ENCODE measurements around the gene MDM1.
A peak's percentile ranks its signal among the peaks of the same experiment; 100 is the strongest.

GRCh38 chr12:68358532-68359485 is 26.6 kb upstream of the MDM1 start:
- TF ChIP-seq OSR1 (CRISPR knock-in tag; IDR thresholded peaks at IDR 0.05) = no peak
- peak; percentile 34; the same call in 1 of the 2 replicates for TF ChIP-seq ISL1 (CRISPR knock-in tag; IDR thresholded peaks at IDR 0.05)
- no peak for TF ChIP-seq CSDC2 (CRISPR knock-in tag; IDR thresholded peaks at IDR 0.05)
- no peak for TF ChIP-seq PATZ1 (CRISPR knock-in tag; IDR thresholded peaks at IDR 0.05; ENCODE audit: borderline replicate concordance)
- no peak for TF ChIP-seq ZNF8 (CRISPR knock-in tag; IDR thresholded peaks at IDR 0.05)
- no peak for TF ChIP-seq SNAI2 (CRISPR knock-in tag; IDR thresholded peaks at IDR 0.05)

Data from SK-N-SH treated with all-trans-retinoic acid at 6 μM for 48 hours (cell line).